Prostate gland (tissue), 2 donors: ENCODE results near the gene SYNPO. TPM values are rescaled to one million over a fixed set of nuclear protein-coding genes. Genes with fewer than 3 reads are reported as not detected.

Experiments used
- DNase-seq: peaks from one replicate; pipeline ENCODE4 v3.0.0-alpha.2; 2019; ENCODE audit warnings: low spot score
- H3K27ac ChIP-seq, 2 donors: fragments of 200-600 bp; sonication (generic); 2 replicates each; pipeline ENCODE4 v1.5.1; 2017 to 2019
- H3K27me3 ChIP-seq: fragments of 200-600 bp; sonication (generic); replicated peaks from 2 replicates; pipeline ENCODE4 v1.5.1; 2019; ENCODE audit not compliant: insufficient read depth
- H3K36me3 ChIP-seq, 2 donors: fragments of 200-600 bp; sonication (generic); 1 replicate in 1 of 2; 2 replicates in 1 of 2; pipeline versions ENCODE4 v1.5.1 to v1.8.1; 2017 to 2019
- H3K4me1 ChIP-seq: fragments of 200-600 bp; sonication (generic); replicated peaks from 2 replicates; pipeline ENCODE4 v1.5.1; 2019
- H3K4me3 ChIP-seq, 2 donors: fragments of 200-600 bp; sonication (generic); 2 replicates each; pipeline ENCODE4 v1.5.1; 2017 to 2019
- H3K9me3 ChIP-seq: fragments of 200-600 bp; sonication (generic); 2 replicates; pipeline ENCODE4 v1.5.1; 2017
- CTCF ChIP-seq, 4 experiments: fragments of 200-600 bp in 2 of 4; fragments of 450-650 bp in 2 of 4; sonication (generic) in 2 of 4; IDR thresholded peaks; 1 replicate in 3 of 4; 2 replicates in 1 of 4; pipeline ENCODE4 v1.5.1; 2016 to 2019; ENCODE audit warnings: antibody characterized with exemption in 4 of 4, mild to moderate bottlenecking in 2 of 4, moderate library complexity in 2 of 4
- POLR2A ChIP-seq: fragments of 450-650 bp; IDR thresholded peaks from one replicate; pipeline ENCODE4 v1.6.1; 2016; ENCODE audit warnings: antibody characterized with exemption, mild to moderate bottlenecking
- POLR2AphosphoS5 ChIP-seq: sonication (generic); formaldehyde crosslinking; IDR thresholded peaks from one replicate; pipeline ENCODE4 v1.6.1; 2017; ENCODE audit warnings: antibody characterized with exemption
- WGBS: methylation state at CpG from one replicate; pipeline ENCODE4 v1.1.5; 2018; 5-methylcytosine and 5-hydroxymethylcytosine counted together
- intact Hi-C: fragments of 100-400 bp; cut with DNase I; formaldehyde crosslinking; loops from one replicate; pipeline ENCODE4 v1.14.2; 2022
- total RNA-seq, 2 donors: library from RNA; depleted of rRNA; stranded (reverse); fragments of >200 nt; gene quantifications; one replicate each; pipeline ENCODE4 v1.1.0, GENCODE V29; 2016

Gene SYNPO
- total RNA-seq, 2 donors from 2014 or later, result 13.7 to 61.0 TPM

GRCh38 chr5:150662731-150663516 is 22.5 kb downstream of the SYNPO start:
- peaks cover 2% of the 10 kb centered on the region for H3K27me3 ChIP-seq
- no peak for DNase-seq
- H3K4me3 ChIP-seq, result no peak overlapping the region
- H3K9me3 ChIP-seq, result no peaks in the 10 kb centered on the region
- TF ChIP-seq POLR2AphosphoS5 (no peak), CTCF (IDR thresholded peaks at IDR 0.05) (no peak), POLR2A (no peak)
- no peaks in the 10 kb centered on the region for H3K4me1 ChIP-seq
- intact Hi-C loops, result loop anchor here (5.0 kb wide), 1 partner anchor 101 kb away; no protein-coding TSS in a partner anchor
- H3K36me3 ChIP-seq, result no peaks in the 10 kb centered on the region
- 88% methylated on average over 4 of the region's 4 CpGs for WGBS
- H3K27ac ChIP-seq, result no peak overlapping the region

DNA sequence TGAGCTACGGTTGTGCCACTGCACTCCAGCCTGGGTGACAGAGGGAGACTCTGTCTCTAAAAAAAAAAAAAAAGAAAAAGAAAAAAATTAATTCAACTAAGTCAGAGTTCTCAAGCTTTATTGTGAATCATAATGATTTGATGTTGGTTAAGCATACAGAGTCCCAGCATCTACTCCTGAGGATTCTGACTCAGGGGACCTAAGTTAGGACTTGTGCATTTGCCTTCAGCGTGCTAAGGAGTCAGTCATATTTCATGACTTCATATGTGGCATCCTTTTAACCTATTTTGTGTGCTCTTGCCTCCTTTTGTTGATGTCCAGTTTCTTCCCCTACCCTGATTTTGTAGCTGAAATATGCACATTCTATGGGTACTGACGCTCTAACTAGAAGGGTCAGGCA is 23.5 kb downstream of the SYNPO start:
- intact Hi-C loops, result loop anchor here (5.0 kb wide), 1 partner anchor 102 kb away; no protein-coding TSS in a partner anchor
- Histone ChIP-seq H3K4me1 (no peaks in the 10 kb centered on the region), H3K36me3 (no peaks in the 10 kb centered on the region), H3K4me3 (no peak overlapping the region), H3K27me3 (peaks cover 2% of the 10 kb centered on the region), H3K9me3 (no peaks in the 10 kb centered on the region), H3K27ac (no peak overlapping the region)
- TF ChIP-seq CTCF (IDR thresholded peaks at IDR 0.05), result no peak
- no peak for TF ChIP-seq POLR2AphosphoS5
- no peak for TF ChIP-seq POLR2A
- 93% methylated on average over 3 of the region's 3 CpGs for WGBS
- no peak for DNase-seq

DNA sequence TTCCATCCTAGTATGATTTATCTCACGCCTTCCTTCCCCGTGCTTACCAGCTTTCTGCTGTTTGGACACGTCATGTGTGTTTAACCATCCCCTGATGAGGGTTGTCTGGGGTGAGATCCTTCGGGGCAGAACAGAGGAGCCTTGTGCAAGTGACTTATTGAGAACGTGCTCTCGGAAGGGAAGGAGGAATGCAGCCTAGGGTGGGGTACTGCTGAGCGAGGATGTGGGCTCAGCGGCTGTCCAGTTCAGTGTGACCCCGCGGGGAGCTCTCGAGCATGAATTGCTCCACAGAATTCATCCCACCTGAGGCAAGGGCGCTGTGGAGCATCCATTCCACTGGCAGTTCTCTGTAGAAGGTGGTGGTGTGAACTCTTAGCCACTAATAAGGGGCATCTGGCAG is 24.6 kb downstream of the SYNPO start:
- intact Hi-C loops, result no loop called here
- H3K4me1 ChIP-seq, result no peaks in the 10 kb centered on the region
- no peak for DNase-seq
- H3K27me3 ChIP-seq, result peaks cover 2% of the 10 kb centered on the region
- TF ChIP-seq CTCF (IDR thresholded peaks at IDR 0.05) (no peak), POLR2AphosphoS5 (no peak), POLR2A (no peak)
- 62% methylated on average over 12 of the region's 12 CpGs for WGBS
- no peak overlapping the region for H3K4me3 ChIP-seq
- H3K9me3 ChIP-seq, result no peaks in the 10 kb centered on the region
- no peak overlapping the region for H3K27ac ChIP-seq
- H3K36me3 ChIP-seq, result no peaks in the 10 kb centered on the region

DNA sequence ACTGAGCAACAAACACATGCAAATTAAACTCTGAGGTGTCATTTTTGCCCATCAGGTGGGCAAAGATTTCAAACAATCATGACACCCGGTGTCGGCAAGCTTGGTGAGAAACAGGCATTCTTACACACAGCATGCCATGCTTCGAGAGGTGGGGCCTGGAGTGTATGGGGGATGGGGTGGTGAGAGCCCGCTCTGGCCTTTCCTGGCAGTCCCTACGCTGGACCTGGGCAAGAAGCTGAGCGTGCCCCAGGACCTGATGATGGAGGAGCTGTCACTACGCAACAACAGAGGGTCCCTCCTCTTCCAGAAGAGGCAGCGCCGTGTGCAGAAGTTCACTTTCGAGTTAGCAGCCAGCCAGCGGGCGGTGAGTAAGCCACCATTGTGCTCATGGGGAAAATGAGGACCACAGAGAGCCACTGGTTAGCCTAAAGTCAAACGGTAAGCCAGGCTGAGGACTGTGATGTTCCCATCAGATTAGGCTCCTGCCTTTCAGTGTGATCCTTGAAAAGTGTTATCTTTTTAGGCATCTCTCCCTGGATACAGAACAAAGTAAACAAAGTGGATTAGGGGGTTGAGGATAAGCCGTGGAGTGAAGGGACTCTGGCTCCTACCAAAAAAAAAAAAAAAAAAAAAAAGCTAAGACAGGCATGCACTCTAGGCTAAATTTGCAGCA is 30.0 kb downstream of the SYNPO start:
- H3K9me3 ChIP-seq, result no peaks in the 10 kb centered on the region
- WGBS, result 70% methylated on average over 14 of the region's 14 CpGs
- H3K36me3 ChIP-seq, result no peaks in the 10 kb centered on the region
- no peak for TF ChIP-seq POLR2AphosphoS5
- TF ChIP-seq POLR2A, result no peak
- no peak for TF ChIP-seq CTCF (IDR thresholded peaks at IDR 0.05)
- no peak overlapping the region for H3K4me3 ChIP-seq
- peaks cover 2% of the 10 kb centered on the region for H3K27me3 ChIP-seq
- H3K27ac ChIP-seq, result no peak overlapping the region
- DNase-seq, result no peak
- intact Hi-C loops, result no loop called here
- H3K4me1 ChIP-seq, result peaks cover 5% of the 10 kb centered on the region

DNA sequence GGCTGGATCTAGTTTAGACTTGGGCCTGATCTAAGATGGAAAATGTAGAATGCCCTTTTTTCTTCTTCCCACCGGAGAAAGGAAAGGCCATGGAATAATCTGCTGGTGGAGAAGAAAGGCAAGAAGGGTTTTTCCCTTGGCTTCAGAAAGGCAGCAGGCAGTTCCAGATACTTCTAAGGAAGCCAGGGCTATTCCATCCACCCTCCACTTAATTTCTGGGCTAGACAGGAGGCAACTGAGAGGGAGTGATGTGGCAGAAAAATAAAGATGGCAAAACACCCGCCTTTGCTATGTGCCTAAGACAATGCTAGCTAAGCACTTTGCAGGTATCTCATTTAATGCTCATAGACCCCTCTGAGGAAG is 30.5 kb downstream of the SYNPO start:
- no peaks in the 10 kb centered on the region for H3K9me3 ChIP-seq
- H3K27ac ChIP-seq, result no peak overlapping the region
- TF ChIP-seq POLR2A (no peak), CTCF (IDR thresholded peaks at IDR 0.05) (no peak), POLR2AphosphoS5 (no peak)
- no peaks in the 10 kb centered on the region for H3K36me3 ChIP-seq
- H3K4me1 ChIP-seq, result peaks cover 5% of the 10 kb centered on the region
- 31% methylated on average over 2 of the region's 2 CpGs for WGBS
- H3K27me3 ChIP-seq, result peaks cover 2% of the 10 kb centered on the region
- intact Hi-C loops, result no loop called here
- H3K4me3 ChIP-seq, result no peak overlapping the region
- no peak for DNase-seq
